MM.1S (cell line): Measurements from ENCODE around the gene ITGB5.

Experiments used
- DNase-seq: peaks from one replicate; pipeline ENCODE4 v3.0.0-alpha.2; 2015
- H2AFZ ChIP-seq: fragments of 300-600 bp; sonication (generic); 2 replicates; pipeline ENCODE4 v1.6.0; 2016; ENCODE audit warnings: antibody characterized with exemption, low read length
- H3F3A ChIP-seq: fragments of 300-600 bp; sonication (generic); 2 replicates; pipeline ENCODE4 v1.6.1; 2016; ENCODE audit warnings: mild to moderate bottlenecking, antibody characterized with exemption, low read length, moderate library complexity, mixed read lengths; ENCODE audit not compliant: insufficient read depth
- H3K27ac ChIP-seq: fragments of 300-600 bp; sonication (generic); 2 replicates; pipeline ENCODE4 v1.5.1; 2016; ENCODE audit warnings: mild to moderate bottlenecking, low read length
- H3K27me3 ChIP-seq: fragments of 300-600 bp; sonication (generic); replicated peaks from 2 replicates; pipeline ENCODE4 v1.6.0; 2016; ENCODE audit warnings: low read length; ENCODE audit not compliant: insufficient read depth
- H3K36me3 ChIP-seq: fragments of 300-600 bp; sonication (generic); replicated peaks from 2 replicates; pipeline ENCODE4 v1.6.1; 2016; ENCODE audit warnings: mild to moderate bottlenecking, low read length, mixed read lengths; ENCODE audit not compliant: insufficient read depth
- H3K4me1 ChIP-seq: fragments of 300-600 bp; sonication (generic); 2 replicates; pipeline ENCODE4 v1.6.1; 2016; ENCODE audit warnings: low read length, mixed read lengths
- H3K4me2 ChIP-seq: fragments of 300-600 bp; sonication (generic); 2 replicates; pipeline ENCODE4 v1.6.0; 2016; ENCODE audit warnings: low read depth, low read length
- H3K4me3 ChIP-seq: fragments of 300-600 bp; sonication (generic); 2 replicates; pipeline ENCODE4 v1.5.1; 2016; ENCODE audit warnings: low read length, mixed read lengths
- H3K79me2 ChIP-seq: fragments of 300-600 bp; sonication (generic); 2 replicates; pipeline ENCODE4 v1.6.1; 2016; ENCODE audit warnings: mixed run types, low read length, mixed read lengths
- H3K9ac ChIP-seq: fragments of 300-600 bp; sonication (generic); 2 replicates; pipeline ENCODE4 v1.6.1; 2016; ENCODE audit warnings: low read length, mixed read lengths
- H3K9me2 ChIP-seq: fragments of 300-600 bp; sonication (generic); replicated peaks from 2 replicates; pipeline ENCODE4 v1.6.1; 2016; ENCODE audit warnings: mild to moderate bottlenecking, low read length, mixed read lengths; ENCODE audit not compliant: insufficient read depth
- H3K9me3 ChIP-seq: fragments of 300-600 bp; sonication (generic); replicated peaks from 2 replicates; pipeline ENCODE4 v1.6.1; 2016; ENCODE audit warnings: mild to moderate bottlenecking, low read length, mixed read lengths; ENCODE audit not compliant: insufficient read depth
- H4K20me1 ChIP-seq: fragments of 300-600 bp; sonication (generic); 2 replicates; pipeline ENCODE4 v1.6.1; 2016; ENCODE audit warnings: mild to moderate bottlenecking, low read length, moderate library complexity, mixed read lengths; ENCODE audit not compliant: insufficient read depth
- CTCF ChIP-seq: fragments of 300-600 bp; sonication (generic); IDR thresholded peaks from 2 replicates; pipeline ENCODE4 v1.5.1; 2016; ENCODE audit warnings: antibody characterized with exemption, low read length, mixed read lengths
- EZH2 ChIP-seq: fragments of 300-600 bp; sonication (generic); optimal IDR thresholded peaks from 2 replicates; pipeline ENCODE3; 2017; ENCODE audit warnings: low read depth, mild to moderate bottlenecking, antibody characterized with exemption, low read length, mixed read lengths
- EZH2phosphoT487 ChIP-seq: fragments of 300-600 bp; sonication (generic); IDR thresholded peaks from 2 replicates; pipeline ENCODE4 v1.6.1; 2018; ENCODE audit warnings: antibody characterized with exemption, low read length

ITGB5 gene

GRCh38 chr3:124797426-124797945 is 89.7 kb downstream of the ITGB5 start:
- Histone ChIP-seq H3K4me3 (no peak overlapping the region), H3K9me3 (no peaks in the 10 kb centered on the region), H3K79me2 (no peaks in the 10 kb centered on the region), H3K4me1 (peaks cover 28% of the 10 kb centered on the region), H3F3A (peaks cover 9% of the 10 kb centered on the region; the same call in 1 of the 2 replicates), H2AFZ (no peak overlapping the region), H4K20me1 (no peaks in the 10 kb centered on the region), H3K36me3 (no peaks in the 10 kb centered on the region), H3K9me2 (no peaks in the 10 kb centered on the region), H3K4me2 (no peak overlapping the region), H3K9ac (no peak overlapping the region), H3K27me3 (no peaks in the 10 kb centered on the region), H3K27ac (no peak overlapping the region)
- no peak for TF ChIP-seq EZH2
- no peak for TF ChIP-seq CTCF
- no peak for TF ChIP-seq EZH2phosphoT487
- no peak for DNase-seq

DNA sequence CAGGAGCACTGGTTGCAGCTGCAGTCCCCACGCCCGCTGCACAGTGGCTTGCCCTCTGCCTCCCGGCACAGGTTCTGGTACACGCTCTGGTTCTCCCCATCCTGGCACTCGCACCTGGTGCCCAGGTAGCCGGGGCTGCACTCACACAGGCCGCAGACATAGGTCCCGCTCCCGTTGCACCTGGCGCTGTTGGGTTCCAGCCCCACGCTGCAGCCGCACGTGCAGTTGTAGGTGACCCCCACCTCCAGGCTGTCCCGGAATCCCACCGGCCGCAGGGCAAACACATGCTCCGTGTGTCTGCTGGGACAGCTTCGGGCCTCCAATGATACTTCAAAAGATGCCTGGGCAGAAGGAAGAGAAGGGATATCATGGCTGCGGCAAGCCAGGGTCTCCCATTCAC is 90.7 kb downstream of the ITGB5 start:
- no peaks in the 10 kb centered on the region for H3K27me3 ChIP-seq
- peaks cover 14% of the 10 kb centered on the region; the same call in 1 of the 2 replicates for H3F3A ChIP-seq
- DNase-seq: no peak
- no peak overlapping the region for H2AFZ ChIP-seq
- H3K79me2 ChIP-seq: no peaks in the 10 kb centered on the region
- TF ChIP-seq EZH2phosphoT487: no peak
- no peak for TF ChIP-seq CTCF
- no peak for TF ChIP-seq EZH2
- peaks cover 37% of the 10 kb centered on the region for H3K4me1 ChIP-seq
- H3K9me3 ChIP-seq: no peaks in the 10 kb centered on the region
- H3K27ac ChIP-seq: no peak overlapping the region
- H4K20me1 ChIP-seq: no peaks in the 10 kb centered on the region
- no peak overlapping the region for H3K4me2 ChIP-seq
- no peak overlapping the region for H3K4me3 ChIP-seq
- no peak overlapping the region for H3K9ac ChIP-seq
- no peaks in the 10 kb centered on the region for H3K36me3 ChIP-seq
- H3K9me2 ChIP-seq: no peaks in the 10 kb centered on the region

GRCh38 chr3:124793054-124793739 is 94.0 kb downstream of the ITGB5 start:
- H3K27ac ChIP-seq: no peak overlapping the region
- H3K9me2 ChIP-seq: no peaks in the 10 kb centered on the region
- H2AFZ ChIP-seq: no peak overlapping the region
- TF ChIP-seq EZH2phosphoT487 (no peak), EZH2 (no peak), CTCF (no peak)
- H3K79me2 ChIP-seq: no peaks in the 10 kb centered on the region
- H3K27me3 ChIP-seq: no peaks in the 10 kb centered on the region
- H3K9ac ChIP-seq: no peak overlapping the region
- H4K20me1 ChIP-seq: no peaks in the 10 kb centered on the region
- no peaks in the 10 kb centered on the region for H3K36me3 ChIP-seq
- no peak overlapping the region for H3K4me2 ChIP-seq
- H3F3A ChIP-seq: peaks cover 13% of the 10 kb centered on the region; the same call in 1 of the 2 replicates
- DNase-seq: no peak
- H3K4me3 ChIP-seq: no peak overlapping the region
- H3K9me3 ChIP-seq: no peaks in the 10 kb centered on the region
- peaks cover 45% of the 10 kb centered on the region for H3K4me1 ChIP-seq
